ENCODE measurements around the gene LEFTY2. TPM values are rescaled to one million over a fixed set of nuclear protein-coding genes. Genes with fewer than 3 reads are reported as not detected.

Gene LEFTY2
- total and polyA plus RNA-seq, 10 of the 15 experiments (the other 5 are each of a cell fraction or from before 2014, with no cell fraction given): not detected

DNA sequence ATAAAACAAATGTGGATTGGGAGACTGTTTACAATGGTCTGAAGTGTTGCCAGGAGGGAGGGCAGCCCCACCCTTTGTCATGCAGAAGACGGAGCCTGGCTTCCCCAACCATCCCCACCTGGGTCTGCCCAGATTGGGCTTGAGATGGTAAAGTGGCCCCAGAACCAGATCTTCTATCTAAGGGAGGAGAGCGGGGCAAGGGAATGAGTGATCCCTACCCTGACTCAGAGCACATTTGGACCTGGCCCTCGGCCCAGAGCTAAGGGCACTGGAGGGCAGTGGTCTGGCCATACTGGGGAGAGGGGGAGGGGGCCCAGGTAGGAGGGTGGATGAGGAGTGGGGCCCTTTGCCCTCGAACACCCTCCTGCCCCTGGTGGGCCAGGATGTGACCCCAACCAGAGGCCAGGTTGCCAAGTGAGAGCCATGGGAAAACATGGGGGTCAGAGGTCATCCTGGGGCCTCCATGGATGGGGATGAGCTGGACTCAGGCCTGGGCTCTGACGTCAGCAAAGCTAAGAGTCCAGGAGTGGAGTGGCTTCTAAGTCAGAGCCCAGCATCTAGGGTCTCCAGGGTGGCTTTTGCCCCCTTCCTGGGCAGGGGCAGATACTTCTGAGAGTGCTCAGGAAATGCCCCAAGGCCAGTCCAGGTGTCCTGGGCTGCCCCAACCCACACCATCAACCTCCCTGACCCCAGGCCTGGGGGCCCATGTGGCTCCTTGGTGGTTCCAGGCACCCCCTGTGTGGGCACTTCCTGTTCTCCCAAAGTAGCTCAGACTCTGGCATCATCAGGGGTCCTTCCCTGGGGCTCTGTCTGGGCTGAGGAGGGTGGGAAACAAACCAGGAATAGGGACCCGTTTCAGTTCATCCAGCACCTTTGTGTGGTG, 50.4 kb downstream of the LEFTY2 start:
- H3K36me3 ChIP-seq (ENCODE audit: control insufficient read depth in 2 of 2, insufficient read depth in 2 of 2, low read length in 1 of 2): no peaks in the 10 kb centered on the region
- TF ChIP-seq NR2F1 (conservative IDR thresholded peaks at IDR 0.05) (0 out of 2 replicates have a peak, but pooled peaks have one; percentile 32), ZNF687 (IDR thresholded peaks at IDR 0.05) (no peak)
- intact Hi-C loops (cut with micrococcal nuclease; ENCODE audit: unreplicated experiment): no loop called here
- no peaks in the 10 kb centered on the region for H3K9me3 ChIP-seq (replicated peaks; ENCODE audit: control insufficient read depth, insufficient read depth, low read length)
- no peak for DNase-seq (ENCODE audit: low read depth, low spot score)
- SMC1A ChIA-PET (ENCODE audit: uncharacterized antibody, unreplicated experiment): no interaction called here
- no peak overlapping the region for H3K4me3 ChIP-seq
- H3K27me3 ChIP-seq (replicated peaks in 1 of 2; ENCODE audit: control insufficient read depth in 2 of 2, insufficient read depth in 2 of 2, low read length in 1 of 2): no peaks in the 10 kb centered on the region
- H2AFZ ChIP-seq (ENCODE audit: control insufficient read depth, low read depth, low read length): no peak overlapping the region
- BruUV-seq (replicated peaks): no TSS peak
- H3K79me2 ChIP-seq (ENCODE audit: control insufficient read depth, insufficient read depth, low read length): no peaks in the 10 kb centered on the region
- H3K27ac ChIP-seq (ENCODE audit: control insufficient read depth, insufficient read depth): no peak overlapping the region
- ATAC-seq: no peak
- RAD21 ChIA-PET (ENCODE audit: unreplicated experiment): no interaction called here
- H3K9ac ChIP-seq (ENCODE audit: control insufficient read depth, insufficient read depth, low read length): no peak overlapping the region
- H4K20me1 ChIP-seq (ENCODE audit: control insufficient read depth, insufficient read depth): no peaks in the 10 kb centered on the region
- FAIRE-seq: no peak
- 50% methylated on average over 5 of the region's 6 CpGs for WGBS (ENCODE audit: insufficient coverage, insufficient replicate concordance, low lambda C conversion rate, missing lambda C conversion rate)
- H3K4me1 ChIP-seq (ENCODE audit: control insufficient read depth, insufficient read depth, low read length): no peaks in the 10 kb centered on the region
- in situ Hi-C loops (cut with MboI): no loop called here
- CTCF ChIA-PET: no interaction called here
- H3K4me2 ChIP-seq (ENCODE audit: control insufficient read depth, insufficient read depth): no peak overlapping the region
- POLR2A ChIA-PET: interaction anchor here (1.2 kb wide), 1 partner anchor 8 kb away, joined by 3 read pairs; no protein-coding TSS in a partner anchor
